SKM-1 (cell line): ENCODE results near the gene ABCC6.

Experiments used
- DNase-seq: peaks from one replicate; lab custom pipeline; 2025; ENCODE audit not compliant: unreplicated experiment; lab: John Stamatoyannopoulos, UW

Gene ABCC6

GRCh38 chr16:16143931-16144330 lies 79.4 kb downstream of the ABCC6 start:
- DNase-seq = no peak

GRCh38 chr16:16143038-16143763 lies 80.1 kb downstream of the ABCC6 start:
- peak; percentile 67 for DNase-seq

GRCh38 chr16:16141784-16142396 lies 81.4 kb downstream of the ABCC6 start:
- no peak for DNase-seq

GRCh38 chr16:16141141-16141540 lies 82.2 kb downstream of the ABCC6 start:
- no peak for DNase-seq

- no peak for DNase-seq
These were observed 82.8 kb downstream of the ABCC6 start for GRCh38 chr16:16140537-16140936.

- no peak for DNase-seq
These were observed 83.5 kb downstream of the ABCC6 start for GRCh38 chr16:16139806-16140205.

GRCh38 chr16:16139061-16139460 lies 84.2 kb downstream of the ABCC6 start:
- DNase-seq = no peak

- no peak for DNase-seq
These were observed 85.2 kb downstream of the ABCC6 start for GRCh38 chr16:16138034-16138635.

- DNase-seq = no peak
These were observed 86.2 kb downstream of the ABCC6 start for GRCh38 chr16:16137110-16137509.

- no peak for DNase-seq
These were observed 86.7 kb downstream of the ABCC6 start for GRCh38 chr16:16136588-16136987.

GRCh38 chr16:16133943-16134604 lies 89.2 kb downstream of the ABCC6 start:
- DNase-seq = no peak

GRCh38 chr16:16131659-16132058 lies 91.6 kb downstream of the ABCC6 start:
- DNase-seq = no peak

- DNase-seq = no peak
These were observed 92.1 kb downstream of the ABCC6 start for GRCh38 chr16:16131204-16131603.

GRCh38 chr16:16127469-16128116 lies 95.7 kb downstream of the ABCC6 start:
- DNase-seq = peak; percentile 4

GRCh38 chr16:16126896-16127295 lies 96.4 kb downstream of the ABCC6 start:
- DNase-seq = no peak

GRCh38 chr16:16124974-16125373 lies 98.3 kb downstream of the ABCC6 start:
- no peak for DNase-seq

GRCh38 chr16:16124438-16124837 lies 98.9 kb downstream of the ABCC6 start:
- DNase-seq = no peak

GRCh38 chr16:16122264-16122663 lies 101.0 kb downstream of the ABCC6 start:
- no peak for DNase-seq

- no peak for DNase-seq
These were observed 102.0 kb downstream of the ABCC6 start for GRCh38 chr16:16121185-16121727.

GRCh38 chr16:16120382-16121184 lies 102.7 kb downstream of the ABCC6 start:
- no peak for DNase-seq
